ENCODE results near the gene ARMC2.

GRCh38 chr6:108941281-108941680 lies 93.1 kb downstream of the ARMC2 start:
- TF ChIP-seq POLR2A (IDR thresholded peaks at IDR 0.05) = no peak
- TF ChIP-seq, protein P1, sequence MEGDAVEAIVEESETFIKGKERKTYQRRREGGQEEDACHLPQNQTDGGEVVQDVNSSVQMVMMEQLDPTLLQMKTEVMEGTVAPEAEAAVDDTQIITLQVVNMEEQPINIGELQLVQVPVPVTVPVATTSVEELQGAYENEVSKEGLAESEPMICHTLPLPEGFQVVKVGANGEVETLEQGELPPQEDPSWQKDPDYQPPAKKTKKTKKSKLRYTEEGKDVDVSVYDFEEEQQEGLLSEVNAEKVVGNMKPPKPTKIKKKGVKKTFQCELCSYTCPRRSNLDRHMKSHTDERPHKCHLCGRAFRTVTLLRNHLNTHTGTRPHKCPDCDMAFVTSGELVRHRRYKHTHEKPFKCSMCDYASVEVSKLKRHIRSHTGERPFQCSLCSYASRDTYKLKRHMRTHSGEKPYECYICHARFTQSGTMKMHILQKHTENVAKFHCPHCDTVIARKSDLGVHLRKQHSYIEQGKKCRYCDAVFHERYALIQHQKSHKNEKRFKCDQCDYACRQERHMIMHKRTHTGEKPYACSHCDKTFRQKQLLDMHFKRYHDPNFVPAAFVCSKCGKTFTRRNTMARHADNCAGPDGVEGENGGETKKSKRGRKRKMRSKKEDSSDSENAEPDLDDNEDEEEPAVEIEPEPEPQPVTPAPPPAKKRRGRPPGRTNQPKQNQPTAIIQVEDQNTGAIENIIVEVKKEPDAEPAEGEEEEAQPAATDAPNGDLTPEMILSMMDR (IDR thresholded peaks at IDR 0.05) = no peak
- TF ChIP-seq EP300 (IDR thresholded peaks at IDR 0.05) = no peak

All from tibial nerve (tissue), 4 donors.